Mesenteric fat pad (tissue), 1 donor: ENCODE data around the gene GET4. TPM values are rescaled to one million over a fixed set of nuclear protein-coding genes. Genes with fewer than 3 reads are reported as not detected.

Source experiments
- DNase-seq: peaks from one replicate; pipeline ENCODE4 v3.0.0-alpha.2; 2020; ENCODE audit warnings: low spot score
- total RNA-seq: library from RNA; stranded (reverse); fragmentation: NEBNext Ultra II Directional; extraction: Animal tissue kit (Norgen Biotek cat#: 25700); gene quantifications from one replicate; pipeline ENCODE4 v1.2.1, GENCODE V29; 2021
- donor health status: DM: yes; HTN: yes; CAD: no.

GET4 gene
- total RNA-seq, 1 donor from 2014 or later = 29.8 TPM

DNA sequence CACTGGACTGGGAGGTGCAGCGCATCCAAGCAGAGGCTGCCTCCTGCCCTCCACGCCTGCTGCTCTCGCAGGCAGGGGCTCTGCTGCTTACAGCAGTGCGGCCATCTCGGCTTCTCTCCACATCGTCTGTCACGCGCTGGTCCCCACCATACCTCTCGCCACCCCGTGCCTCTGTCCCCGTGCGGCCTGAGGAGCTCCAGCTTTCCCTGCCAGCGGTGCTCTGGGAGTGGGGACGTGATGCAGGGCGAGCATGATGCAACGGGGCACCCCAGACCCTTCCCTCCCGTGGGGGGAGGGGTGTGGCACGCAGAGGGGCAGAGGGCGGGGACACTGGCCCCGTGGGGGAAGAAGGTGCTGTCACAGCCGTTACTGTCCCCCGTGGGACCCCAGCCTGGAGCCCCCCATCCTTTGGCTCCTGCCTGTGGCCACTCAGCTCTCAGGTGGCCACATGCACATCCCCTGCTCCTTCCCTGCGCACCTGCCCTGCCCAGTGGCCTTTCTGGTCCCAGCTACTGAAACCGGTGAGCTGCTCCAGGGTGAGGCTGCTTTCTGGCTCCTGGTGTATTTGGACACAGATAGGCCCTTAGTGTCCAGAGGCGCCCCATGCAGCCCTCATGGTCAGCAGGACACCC is 9.0 kb downstream of the GET4 start:
- no peak for DNase-seq

DNA sequence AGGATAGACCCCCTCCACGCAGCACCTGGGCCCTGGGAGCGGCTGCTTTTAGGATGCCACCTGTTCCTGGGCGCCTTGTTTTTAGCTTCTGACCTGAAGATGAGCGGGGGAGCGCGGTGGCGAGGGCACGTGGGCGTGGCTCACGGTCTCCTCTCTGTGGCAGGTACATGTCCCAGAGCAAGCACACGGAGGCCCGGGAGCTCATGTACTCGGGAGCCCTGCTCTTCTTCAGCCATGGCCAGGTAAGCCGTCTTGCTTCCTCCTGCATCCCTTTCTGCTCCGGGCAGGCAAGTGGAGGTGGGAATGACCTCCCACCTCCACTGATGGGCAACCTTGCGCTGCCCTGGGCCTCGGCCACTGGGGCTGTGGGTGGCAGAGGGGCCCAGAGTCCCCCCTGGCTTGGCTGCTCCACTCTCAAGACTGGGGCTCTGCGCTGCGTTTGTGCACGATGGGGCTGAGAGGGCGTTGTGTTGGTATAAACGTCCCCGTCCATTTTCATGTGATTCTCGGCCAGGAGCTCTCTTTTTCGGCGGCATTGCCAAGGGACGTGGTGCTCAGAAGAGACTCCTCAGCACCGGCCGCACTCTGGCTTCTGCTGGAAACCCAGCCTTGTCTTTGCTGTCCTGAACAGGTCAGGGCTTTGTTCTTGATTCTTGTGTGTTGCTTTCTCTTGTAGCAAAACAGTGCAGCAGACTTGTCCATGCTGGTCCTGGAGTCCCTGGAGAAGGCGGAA is 9.7 kb downstream of the GET4 start:
- DNase-seq = no peak

DNA sequence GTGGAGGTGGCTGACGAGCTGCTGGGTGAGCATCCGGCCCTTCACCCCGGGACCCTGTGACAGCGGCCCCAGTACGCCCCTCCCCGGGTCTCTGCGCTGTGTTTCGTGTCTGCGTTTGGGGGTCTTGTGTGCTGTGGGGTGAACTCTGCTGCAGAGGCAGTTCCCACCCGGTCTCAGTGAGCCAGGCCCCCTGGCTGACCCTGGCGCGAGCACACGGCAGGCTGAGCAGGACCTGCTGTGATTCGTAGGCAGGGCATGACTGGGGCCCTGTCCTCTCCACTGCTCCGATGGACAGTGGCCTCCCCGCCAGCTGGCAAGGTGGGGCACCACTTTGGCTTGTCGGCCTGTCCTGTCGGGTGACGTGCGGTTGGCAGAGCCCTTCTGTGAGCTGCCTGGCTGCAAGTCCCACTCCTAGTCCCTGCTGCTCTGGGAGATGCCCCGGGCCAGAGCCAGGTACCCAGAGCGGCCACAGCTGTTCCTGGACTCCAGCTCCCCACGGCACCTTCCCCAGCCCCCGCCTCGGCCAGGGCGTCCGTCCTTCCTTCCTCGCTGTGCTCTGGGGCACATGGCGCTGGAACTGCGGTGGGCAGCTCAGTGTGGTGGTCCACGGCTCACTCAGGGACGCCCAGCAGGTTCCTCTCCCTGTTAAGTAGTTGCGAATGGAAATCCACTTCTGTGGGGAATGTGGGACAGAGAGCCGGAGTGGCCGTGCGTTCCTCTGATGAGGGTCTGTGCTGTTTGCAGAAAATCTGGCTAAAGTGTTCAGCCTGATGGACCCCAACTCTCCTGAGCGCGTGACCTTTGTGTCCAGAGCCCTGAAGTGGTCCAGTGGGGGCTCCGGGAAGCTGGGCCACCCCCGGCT is 10.5 kb downstream of the GET4 start:
- no peak for DNase-seq

DNA sequence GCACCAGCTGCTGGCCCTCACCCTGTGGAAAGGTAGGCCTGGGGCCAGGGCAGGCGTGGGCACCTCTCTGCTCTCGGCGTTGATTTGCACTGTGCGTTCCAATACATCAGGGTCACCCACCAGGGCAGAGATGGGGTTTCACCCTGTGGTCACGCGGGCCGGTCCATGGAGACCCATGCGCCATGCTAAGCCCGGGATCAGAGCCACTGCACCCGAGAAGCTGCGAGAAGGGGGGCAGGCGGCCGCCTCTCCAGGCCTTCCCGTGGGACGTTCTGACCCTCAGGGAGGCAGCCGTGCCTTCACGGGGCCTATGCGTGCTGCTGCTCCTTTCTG is 11.1 kb downstream of the GET4 start:
- no peak for DNase-seq

DNA sequence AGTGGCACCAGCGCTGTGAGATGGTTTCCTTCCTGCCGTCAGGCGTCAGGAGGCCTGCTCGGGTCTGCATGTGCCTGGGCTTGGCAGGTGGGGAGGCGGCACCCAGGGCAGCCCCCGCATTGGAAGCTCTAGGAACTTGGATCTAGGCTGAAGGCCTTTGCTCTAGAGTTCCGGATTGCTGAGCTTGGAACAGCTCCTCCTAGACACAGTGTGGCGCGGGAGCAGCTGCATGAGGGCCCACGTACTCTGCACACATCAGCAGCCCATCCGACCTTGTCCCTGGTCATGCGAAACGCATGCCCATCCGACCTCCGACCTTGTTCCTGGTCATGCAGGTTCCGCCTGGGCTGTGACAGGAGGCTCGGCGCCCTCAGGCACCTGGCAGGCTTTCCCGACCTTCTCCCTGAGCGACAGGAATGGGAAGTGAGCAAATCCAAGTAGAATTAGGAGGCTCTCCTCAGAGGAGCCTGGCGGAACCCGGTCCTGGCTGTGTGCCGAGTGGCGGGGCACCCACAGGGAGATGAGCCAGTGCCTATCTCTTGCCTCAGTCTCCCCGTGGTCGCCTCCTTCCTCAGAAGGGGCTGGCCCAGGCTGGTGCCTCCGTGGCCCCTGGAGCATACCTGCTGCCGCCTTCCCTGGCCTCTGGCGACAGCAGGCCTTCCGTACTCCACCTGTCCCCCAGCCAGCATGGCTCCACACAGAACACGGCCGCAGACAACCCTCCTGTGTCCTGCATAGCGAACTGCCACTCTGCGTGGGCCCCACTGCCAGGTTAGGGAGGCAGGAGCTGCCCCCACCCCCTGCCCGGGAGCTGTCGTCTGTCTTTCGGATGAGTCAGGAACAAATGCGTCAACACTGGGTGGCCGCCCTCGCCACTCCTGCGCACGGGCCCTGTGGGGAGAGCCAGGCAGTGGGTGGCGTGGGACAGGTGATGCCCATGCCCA is 12.0 kb downstream of the GET4 start:
- no peak for DNase-seq

DNA sequence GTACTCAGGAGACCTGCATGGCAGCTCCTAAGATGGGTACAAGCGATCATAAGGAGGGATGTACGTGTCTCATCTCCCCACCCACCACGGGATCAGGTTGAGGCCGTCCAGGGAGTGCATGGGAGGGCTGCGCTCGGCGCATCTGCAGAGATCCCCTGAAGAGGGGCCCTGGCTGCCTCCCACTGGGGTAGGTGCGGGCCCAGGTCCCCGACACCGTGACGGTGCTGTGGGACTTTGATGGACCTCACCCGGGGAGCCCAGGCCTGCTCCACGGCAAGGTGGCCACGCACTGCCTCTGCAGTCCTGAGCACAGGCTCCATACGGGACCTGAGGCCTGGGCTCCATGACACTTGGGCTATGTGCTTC is 12.7 kb downstream of the GET4 start:
- DNase-seq = no peak

DNA sequence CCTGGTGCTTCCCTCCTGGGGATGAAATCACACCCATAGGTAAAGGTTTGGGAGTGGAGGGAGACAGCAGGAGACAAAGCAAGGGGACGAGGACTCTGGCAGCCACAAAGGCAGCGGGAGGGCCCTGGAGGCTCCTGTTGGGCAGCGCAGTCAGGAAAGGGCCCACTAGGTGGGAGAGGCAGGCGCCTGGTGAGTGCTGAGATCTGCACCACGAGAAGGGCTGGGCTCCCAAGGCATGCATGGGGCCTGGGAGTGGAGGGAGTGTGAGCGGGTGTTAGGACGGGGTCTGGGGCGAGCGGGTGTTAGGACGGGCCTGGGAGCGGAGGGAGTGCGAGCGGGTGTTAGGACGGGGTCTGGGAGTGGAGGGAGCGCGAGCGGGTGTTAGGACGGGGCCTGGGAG is 13.0 kb downstream of the GET4 start:
- DNase-seq = no peak

DNA sequence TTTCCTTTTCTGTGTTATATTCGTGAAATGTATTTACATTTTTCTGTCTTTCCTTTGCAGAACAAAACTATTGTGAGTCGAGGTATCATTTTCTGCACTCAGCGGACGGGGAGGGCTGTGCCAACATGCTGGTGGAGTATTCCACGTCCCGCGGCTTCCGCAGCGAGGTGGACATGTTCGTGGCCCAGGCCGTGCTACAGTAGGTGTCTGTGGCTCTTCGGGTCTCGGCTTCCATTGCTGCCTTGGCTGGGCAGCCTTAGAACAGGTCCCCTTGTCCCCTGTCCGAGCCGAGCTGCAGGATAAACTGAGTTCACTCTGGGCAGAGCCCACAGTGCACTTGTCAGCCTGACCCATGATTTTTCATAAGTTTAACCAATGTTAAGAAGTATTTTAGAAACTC is 14.5 kb downstream of the GET4 start:
- DNase-seq = no peak

DNA sequence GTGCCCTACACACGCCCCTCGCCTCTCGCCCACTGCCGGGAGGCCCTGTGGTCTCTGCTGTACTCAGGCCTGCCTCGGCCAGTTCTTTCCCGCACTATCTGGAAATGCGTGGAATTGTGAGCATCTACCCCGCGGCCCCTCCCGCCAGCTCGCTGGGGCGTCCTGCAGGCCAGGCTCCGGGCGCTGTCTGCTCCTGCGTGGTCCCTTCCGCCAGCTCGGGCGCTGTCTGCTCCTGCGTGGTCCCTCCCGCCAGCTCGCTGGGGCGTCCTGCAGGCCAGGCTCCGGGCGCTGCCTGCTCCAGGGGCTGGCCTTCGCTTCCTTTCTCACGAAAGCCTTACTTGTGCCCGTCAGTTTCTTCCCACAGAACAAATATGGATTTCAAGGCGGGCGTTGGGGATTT is 14.9 kb downstream of the GET4 start:
- no peak for DNase-seq

DNA sequence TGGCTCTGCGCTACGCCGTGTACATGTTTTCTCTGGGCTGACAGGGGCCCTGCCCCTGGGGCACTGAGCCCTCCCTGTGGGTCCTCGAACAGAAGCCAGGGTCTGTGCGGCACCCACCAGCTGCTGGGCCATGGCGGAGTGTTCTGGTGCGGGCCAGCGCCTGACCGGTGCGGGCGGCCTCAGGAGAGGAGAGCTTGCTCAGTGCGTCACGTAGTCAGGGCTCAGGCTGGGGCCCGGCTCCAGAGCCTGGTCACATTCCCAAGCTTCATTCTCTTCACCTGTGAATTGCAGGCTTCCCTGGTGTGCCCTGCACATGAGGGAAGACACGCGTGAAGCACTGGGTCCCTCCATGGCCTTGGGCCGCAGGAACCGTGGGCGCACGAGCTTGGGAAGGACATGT is 15.5 kb downstream of the GET4 start:
- no peak for DNase-seq

DNA sequence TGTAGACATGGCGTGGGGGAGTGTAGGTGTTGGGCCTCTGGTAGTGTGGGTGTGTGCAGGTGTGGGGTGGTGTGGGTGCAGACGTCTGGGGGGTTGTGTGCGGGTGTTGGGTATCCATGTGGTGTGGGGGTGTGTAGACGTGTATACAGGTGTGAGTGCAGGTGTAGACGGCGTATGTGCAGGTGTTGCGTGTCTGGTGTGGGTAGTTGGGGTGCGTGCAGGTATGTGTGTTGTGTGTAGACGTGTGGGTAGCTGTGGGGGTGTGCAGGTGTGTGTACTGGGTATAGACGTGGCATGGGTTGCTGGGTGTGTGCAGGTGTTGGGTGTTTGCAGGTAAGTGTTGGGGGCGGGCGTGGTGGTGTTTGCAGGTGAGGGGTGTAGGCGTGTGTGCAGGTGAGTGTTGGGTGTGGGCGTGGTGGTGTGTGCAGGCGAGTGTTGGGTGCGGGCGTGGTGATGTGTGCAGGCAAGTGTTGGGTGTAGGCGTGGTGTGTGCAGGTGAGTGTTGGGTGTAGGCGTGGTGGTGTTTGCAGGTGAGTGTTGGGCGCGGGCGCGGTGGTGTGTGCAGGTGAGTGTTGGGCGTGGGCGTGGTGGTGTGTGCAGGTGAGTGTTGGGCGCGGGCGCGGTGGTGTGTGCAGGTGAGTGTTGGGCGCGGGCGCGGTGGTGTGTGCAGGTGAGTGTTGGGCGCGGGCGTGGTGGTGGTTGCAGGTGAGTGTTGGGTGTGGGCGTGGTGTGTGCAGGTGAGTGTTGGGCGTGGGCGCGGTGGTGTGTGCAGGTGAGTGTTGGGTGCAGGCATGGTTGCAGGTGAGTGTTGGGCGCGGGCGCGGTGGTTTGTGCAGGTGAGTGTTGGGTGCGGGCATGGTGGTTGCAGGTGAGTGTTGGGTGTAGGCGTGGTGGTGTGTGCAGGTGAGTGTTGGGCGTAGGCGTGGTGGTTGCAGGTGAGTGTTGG is 16.6 kb downstream of the GET4 start:
- DNase-seq = no peak

DNA sequence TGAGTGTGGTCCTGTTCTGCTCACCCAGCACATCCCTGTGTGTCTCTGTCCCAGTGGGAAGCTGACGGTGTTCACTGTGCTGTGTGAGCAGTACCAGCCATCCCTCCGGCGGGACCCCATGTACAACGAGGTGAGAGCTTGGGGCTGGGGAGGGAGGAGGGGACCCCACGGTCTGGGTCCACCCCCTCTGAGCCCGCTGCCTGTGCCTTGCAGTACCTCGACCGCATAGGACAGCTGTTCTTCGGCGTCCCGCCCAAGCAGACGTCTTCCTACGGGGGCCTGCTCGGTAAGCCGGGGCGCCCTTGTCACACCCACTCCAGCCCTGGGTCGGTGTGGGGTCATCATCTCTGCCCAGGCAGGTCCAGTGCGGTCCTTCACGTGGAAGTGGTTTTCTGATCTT is 17.3 kb downstream of the GET4 start:
- no peak for DNase-seq

DNA sequence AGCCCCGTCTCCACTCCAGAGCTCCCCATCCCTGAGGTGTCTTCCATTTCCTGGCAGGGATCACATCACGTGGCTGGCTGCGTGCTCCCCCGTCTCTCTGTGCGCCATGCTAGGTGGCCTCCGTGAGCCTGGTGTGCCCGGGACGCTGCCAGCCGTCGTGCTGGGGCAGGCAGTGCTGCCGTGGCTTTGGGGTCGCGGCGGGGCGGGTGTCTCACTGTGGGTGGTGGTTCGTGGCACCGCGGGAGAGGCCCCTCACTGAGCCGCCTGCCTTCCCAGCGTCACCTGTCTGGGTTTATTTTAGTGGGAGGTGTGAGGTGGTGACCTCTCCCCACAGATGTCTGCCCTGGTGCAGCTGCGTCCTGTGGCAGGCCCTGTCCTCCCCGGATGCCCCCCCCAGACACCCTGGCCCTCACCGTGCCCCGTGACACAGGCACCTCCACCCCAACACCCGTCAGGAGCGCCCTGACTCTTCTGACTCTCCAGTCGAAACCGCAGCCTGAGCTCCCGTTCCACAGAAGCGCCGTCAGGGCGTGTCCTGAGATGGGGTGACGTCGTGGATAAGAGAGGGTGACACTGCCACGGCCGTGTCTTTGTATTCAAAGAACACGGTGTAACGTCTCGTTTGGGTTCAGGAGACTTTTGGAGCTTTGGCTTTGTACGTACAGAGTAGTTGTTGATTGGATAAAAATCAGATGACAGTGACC is 18.0 kb downstream of the GET4 start:
- DNase-seq = no peak

DNA sequence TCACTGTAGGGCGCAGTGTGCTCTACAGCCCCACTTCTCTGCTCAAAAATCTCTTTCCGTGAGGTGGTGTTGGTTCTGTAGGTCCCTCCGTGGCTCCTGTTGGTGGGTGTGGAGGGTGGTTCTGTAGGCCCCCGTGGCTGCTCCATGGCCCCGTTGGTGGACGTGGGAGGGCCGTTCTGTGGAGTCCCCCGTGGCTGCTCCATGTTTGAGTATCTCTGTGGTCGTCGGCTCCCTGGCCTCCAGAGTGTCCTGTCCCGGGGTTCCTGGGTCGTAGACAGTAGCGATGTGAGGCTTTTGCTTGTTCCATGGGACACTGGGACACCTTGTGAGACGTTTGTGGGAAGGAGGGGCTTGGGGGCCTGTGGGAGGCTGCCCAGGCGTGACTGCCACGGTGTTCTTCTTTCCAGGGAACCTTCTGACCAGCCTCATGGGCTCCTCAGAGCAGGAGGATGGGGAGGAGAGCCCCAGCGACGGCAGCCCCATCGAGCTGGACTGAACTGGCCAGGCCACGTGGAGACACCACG is 18.6 kb downstream of the GET4 start:
- DNase-seq = no peak

DNA sequence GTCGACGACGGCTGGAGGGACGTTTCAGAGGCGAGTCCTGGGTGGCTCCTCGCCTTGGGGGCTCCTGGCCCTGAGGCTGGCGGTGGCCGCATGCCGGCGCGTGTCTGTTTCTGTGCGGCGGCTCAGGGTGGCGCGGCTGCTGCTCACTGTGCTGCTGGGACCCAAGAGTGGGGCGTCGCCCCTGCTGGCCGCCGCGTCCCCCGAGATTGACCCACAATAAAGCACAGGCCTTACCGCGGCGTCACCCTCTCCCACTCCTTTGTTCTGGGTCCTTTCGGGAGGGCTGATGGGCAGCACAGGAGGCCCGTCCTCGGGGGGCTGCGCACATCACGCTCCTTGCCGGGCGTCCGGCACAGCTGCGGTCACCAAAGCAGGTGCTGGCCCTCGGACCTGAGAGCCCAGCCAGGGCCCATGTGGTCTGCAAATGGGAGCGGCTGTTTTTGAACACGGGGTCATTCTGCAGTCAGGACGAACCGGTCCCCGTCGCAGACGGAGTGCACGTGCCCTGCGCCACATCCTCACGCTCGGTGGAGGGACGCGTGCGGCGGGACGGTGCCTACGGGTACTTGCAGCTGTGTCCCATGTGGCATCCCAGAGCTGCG is 19.2 kb downstream of the GET4 start:
- DNase-seq = no peak

DNA sequence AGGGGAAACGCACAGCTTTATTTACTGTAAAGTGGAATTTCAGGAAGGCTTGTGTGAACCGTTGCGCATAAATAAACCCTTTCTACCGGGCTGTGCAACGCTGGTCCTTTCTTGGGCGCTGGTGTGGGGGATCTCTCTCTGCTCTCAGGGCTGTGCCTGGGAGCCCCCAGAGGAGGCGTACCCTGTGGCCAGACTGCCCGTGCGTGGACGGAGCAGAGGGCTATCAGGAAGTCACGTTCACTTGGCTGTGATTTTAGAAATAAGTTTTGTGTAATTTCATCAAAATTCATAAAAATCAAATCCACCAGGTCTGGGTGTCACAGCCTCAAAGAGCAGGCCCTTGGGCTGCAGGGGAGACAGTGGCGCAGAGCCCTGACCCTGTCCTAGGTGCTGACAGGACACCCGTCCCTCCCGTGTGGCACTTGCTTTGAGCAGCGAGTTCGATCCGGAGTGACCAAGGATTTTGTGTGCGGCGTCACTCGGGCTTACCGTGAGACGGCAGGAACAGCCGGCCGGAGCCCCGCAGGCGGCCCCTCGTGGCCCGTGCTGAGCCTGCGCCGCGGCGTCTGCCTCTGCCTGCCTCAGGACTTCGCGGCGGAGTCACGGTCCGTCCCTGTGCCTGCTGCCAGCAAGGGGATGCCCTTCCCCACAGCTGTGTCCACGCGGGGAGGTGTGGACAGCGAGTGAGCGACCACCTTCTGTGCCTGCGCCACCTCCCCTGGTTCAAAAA is 20.2 kb downstream of the GET4 start:
- DNase-seq = no peak

DNA sequence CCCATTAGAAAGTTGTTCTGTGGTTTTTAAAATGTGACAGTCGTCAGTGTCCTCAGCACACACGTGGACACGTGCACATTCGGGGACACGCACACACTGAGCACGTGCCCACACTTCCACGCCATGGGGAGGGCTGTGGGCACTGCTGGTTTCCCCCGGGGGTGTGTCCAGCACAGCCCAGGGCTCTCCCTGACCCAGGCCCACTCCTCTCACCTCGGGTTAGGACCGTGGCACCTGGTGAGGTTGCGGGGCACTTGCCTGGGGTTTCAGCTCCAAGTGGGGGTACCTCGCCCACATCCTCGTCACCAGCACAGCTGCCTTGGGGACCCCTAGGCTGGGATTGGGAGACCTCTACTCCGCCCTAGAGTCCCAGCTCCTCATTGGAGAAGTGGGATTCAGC is 20.7 kb downstream of the GET4 start:
- no peak for DNase-seq

DNA sequence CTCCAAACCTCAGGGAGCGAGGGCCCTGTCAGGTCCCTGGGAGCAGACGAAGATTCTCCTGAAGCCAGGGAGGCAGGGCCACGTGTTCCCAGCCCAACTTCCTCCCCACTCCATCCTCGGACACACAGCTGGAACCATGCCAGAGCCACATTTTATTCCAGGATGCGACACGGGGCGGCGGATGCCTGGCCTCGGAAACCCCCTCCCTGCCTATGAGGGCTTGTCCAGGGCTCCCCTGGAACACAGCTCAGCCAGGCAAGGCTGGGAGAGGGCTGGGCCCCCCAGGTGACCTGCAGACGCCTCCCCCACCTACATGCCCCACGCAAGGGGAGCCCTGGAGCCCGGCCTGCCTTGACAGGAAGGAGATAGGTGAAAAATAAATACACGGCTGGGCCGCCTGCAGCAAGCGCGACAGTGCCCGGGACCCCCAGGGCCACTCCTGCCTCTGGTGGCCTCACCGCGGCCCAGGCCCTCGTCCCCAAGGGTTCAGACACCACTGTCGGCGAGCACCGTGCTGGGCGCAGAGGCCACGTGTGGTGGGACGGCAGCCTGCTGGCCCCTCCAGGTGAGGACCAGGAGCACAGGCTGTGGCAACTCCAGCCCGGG is 21.5 kb downstream of the GET4 start:
- DNase-seq = no peak
